ENCODE results near the gene E4F1. TPM values are rescaled to one million over a fixed set of nuclear protein-coding genes. Genes with fewer than 3 reads are reported as not detected.

E4F1 gene
- total RNA-seq, 1 donor from 2014 or later: 12.5 TPM

DNA sequence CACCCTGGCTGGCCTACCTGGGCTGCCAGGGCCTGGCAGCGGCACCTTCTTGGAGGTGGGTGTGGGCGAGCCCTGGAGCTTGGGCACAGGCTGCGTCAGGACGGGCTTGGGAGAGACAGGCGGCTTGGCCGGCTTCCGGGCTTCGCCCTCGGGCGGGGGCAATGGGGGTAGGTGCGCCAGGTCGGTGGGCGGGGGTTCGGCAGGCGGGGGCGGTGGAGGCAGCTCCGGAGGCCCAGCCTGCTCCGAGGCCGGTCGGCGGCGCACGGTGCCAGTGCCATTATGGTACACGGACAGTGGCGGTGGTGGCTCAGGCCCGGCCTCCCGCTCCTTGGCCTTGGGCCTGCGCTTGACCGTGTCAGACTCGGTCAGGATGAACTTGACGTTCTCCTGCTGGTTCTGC, 43.8 kb upstream of the E4F1 start:
- H3K4me3 ChIP-seq (ENCODE audit: low read length in 3 of 3): no peak overlapping the region
- no peak overlapping the region for H3K27ac ChIP-seq (ENCODE audit: low read depth, low read length)
- no peak overlapping the region for H3K9ac ChIP-seq (ENCODE audit: low read depth in 1 of 3, low read length in 3 of 3)
- H3K27me3 ChIP-seq (ENCODE audit: control insufficient read depth in 3 of 3, insufficient read depth in 3 of 3, low read length in 3 of 3): no peaks in the 10 kb centered on the region
- H3K36me3 ChIP-seq (ENCODE audit: control insufficient read depth in 3 of 3, insufficient read depth in 3 of 3, low read length in 3 of 3): peaks cover 22 to 26% (median 23%) of the 10 kb centered on the region in 3 donors
- no peaks in the 10 kb centered on the region for H3K4me1 ChIP-seq (ENCODE audit: control insufficient read depth in 3 of 3, insufficient read depth in 3 of 3, low read length in 3 of 3)
- H3K9me3 ChIP-seq (ENCODE audit: control insufficient read depth in 3 of 3, low read length in 3 of 3): no peaks in the 10 kb centered on the region

- H3K9ac ChIP-seq (ENCODE audit: low read depth in 1 of 3, low read length in 3 of 3): no peak overlapping the region
- H3K27ac ChIP-seq (ENCODE audit: low read depth, low read length): no peak overlapping the region
- H3K4me3 ChIP-seq (ENCODE audit: low read length in 3 of 3): no peak overlapping the region
- peaks cover 13 to 17% (median 15%) of the 10 kb centered on the region in 3 donors for H3K36me3 ChIP-seq (ENCODE audit: control insufficient read depth in 3 of 3, insufficient read depth in 3 of 3, low read length in 3 of 3)
- no peaks in the 10 kb centered on the region for H3K9me3 ChIP-seq (ENCODE audit: control insufficient read depth in 3 of 3, low read length in 3 of 3)
- H3K4me1 ChIP-seq (ENCODE audit: control insufficient read depth in 3 of 3, insufficient read depth in 3 of 3, low read length in 3 of 3): no peaks in the 10 kb centered on the region
- H3K27me3 ChIP-seq (ENCODE audit: control insufficient read depth in 3 of 3, insufficient read depth in 3 of 3, low read length in 3 of 3): no peaks in the 10 kb centered on the region
These were observed 42.9 kb upstream of the E4F1 start for GRCh38 chr16:2180461-2180860.

GRCh38 chr16:2180962-2181923, 42.1 kb upstream of the E4F1 start:
- Histone ChIP-seq H3K4me3 (ENCODE audit: low read length in 3 of 3) (no peak overlapping the region), H3K27ac (ENCODE audit: low read depth, low read length) (no peak overlapping the region), H3K36me3 (ENCODE audit: control insufficient read depth in 3 of 3, insufficient read depth in 3 of 3, low read length in 3 of 3) (peaks cover 6 to 9% (median 7%) of the 10 kb centered on the region in 3 donors), H3K27me3 (ENCODE audit: control insufficient read depth in 3 of 3, insufficient read depth in 3 of 3, low read length in 3 of 3) (no peaks in the 10 kb centered on the region), H3K9ac (ENCODE audit: low read depth in 1 of 3, low read length in 3 of 3) (no peak overlapping the region), H3K9me3 (ENCODE audit: control insufficient read depth in 3 of 3, low read length in 3 of 3) (no peaks in the 10 kb centered on the region), H3K4me1 (ENCODE audit: control insufficient read depth in 3 of 3, insufficient read depth in 3 of 3, low read length in 3 of 3) (no peaks in the 10 kb centered on the region)

DNA sequence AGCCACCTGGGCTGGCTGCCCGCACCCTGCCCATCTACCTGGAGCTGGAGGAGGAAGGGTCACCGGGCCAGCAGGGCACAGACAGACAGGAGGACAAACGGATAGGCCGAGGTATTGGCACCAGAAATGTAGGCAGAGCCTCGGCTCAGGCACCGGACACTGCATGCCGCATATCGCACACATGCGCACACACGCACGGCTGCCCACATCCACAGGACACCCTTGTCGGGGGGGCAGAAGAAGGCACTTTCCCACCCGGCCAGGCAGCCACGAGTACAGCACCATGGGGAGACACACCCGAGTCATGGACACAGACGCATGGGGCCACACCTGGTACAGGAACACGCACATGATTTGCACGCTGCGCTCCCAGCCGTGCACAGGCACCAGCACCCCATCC, 41.4 kb upstream of the E4F1 start:
- Histone ChIP-seq H3K9ac (ENCODE audit: low read depth in 1 of 3, low read length in 3 of 3) (no peak overlapping the region), H3K9me3 (ENCODE audit: control insufficient read depth in 3 of 3, low read length in 3 of 3) (no peaks in the 10 kb centered on the region), H3K4me3 (ENCODE audit: low read length in 3 of 3) (no peak overlapping the region), H3K27ac (ENCODE audit: low read depth, low read length) (no peak overlapping the region), H3K36me3 (ENCODE audit: control insufficient read depth in 3 of 3, insufficient read depth in 3 of 3, low read length in 3 of 3) (peaks cover under 1 to 5% (median 3%) of the 10 kb centered on the region in 3 donors), H3K4me1 (ENCODE audit: control insufficient read depth in 3 of 3, insufficient read depth in 3 of 3, low read length in 3 of 3) (no peaks in the 10 kb centered on the region), H3K27me3 (ENCODE audit: control insufficient read depth in 3 of 3, insufficient read depth in 3 of 3, low read length in 3 of 3) (no peaks in the 10 kb centered on the region)

GRCh38 chr16:2183671-2184070, 39.7 kb upstream of the E4F1 start:
- Histone ChIP-seq H3K27ac (ENCODE audit: low read depth, low read length) (no peak overlapping the region), H3K9ac (ENCODE audit: low read depth in 1 of 3, low read length in 3 of 3) (no peak overlapping the region), H3K4me3 (ENCODE audit: low read length in 3 of 3) (no peak overlapping the region), H3K9me3 (ENCODE audit: control insufficient read depth in 3 of 3, low read length in 3 of 3) (no peaks in the 10 kb centered on the region), H3K4me1 (ENCODE audit: control insufficient read depth in 3 of 3, insufficient read depth in 3 of 3, low read length in 3 of 3) (no peaks in the 10 kb centered on the region), H3K27me3 (ENCODE audit: control insufficient read depth in 3 of 3, insufficient read depth in 3 of 3, low read length in 3 of 3) (no peaks in the 10 kb centered on the region), H3K36me3 (ENCODE audit: control insufficient read depth in 3 of 3, insufficient read depth in 3 of 3, low read length in 3 of 3) (no peaks in the 10 kb centered on the region)

- no peaks in the 10 kb centered on the region for H3K4me1 ChIP-seq (ENCODE audit: control insufficient read depth in 3 of 3, insufficient read depth in 3 of 3, low read length in 3 of 3)
- no peak overlapping the region for H3K27ac ChIP-seq (ENCODE audit: low read depth, low read length)
- H3K4me3 ChIP-seq (ENCODE audit: low read length in 3 of 3): no peak overlapping the region
- no peaks in the 10 kb centered on the region for H3K27me3 ChIP-seq (ENCODE audit: control insufficient read depth in 3 of 3, insufficient read depth in 3 of 3, low read length in 3 of 3)
- H3K36me3 ChIP-seq (ENCODE audit: control insufficient read depth in 3 of 3, insufficient read depth in 3 of 3, low read length in 3 of 3): no peaks in the 10 kb centered on the region
- H3K9ac ChIP-seq (ENCODE audit: low read depth in 1 of 3, low read length in 3 of 3): no peak overlapping the region
- no peaks in the 10 kb centered on the region for H3K9me3 ChIP-seq (ENCODE audit: control insufficient read depth in 3 of 3, low read length in 3 of 3)
These were observed 39.0 kb upstream of the E4F1 start for GRCh38 chr16:2184346-2184745.

- no peak overlapping the region for H3K27ac ChIP-seq (ENCODE audit: low read depth, low read length)
- H3K36me3 ChIP-seq (ENCODE audit: control insufficient read depth in 3 of 3, insufficient read depth in 3 of 3, low read length in 3 of 3): no peaks in the 10 kb centered on the region
- H3K9ac ChIP-seq (ENCODE audit: low read depth in 1 of 3, low read length in 3 of 3): no peak overlapping the region
- no peaks in the 10 kb centered on the region for H3K9me3 ChIP-seq (ENCODE audit: control insufficient read depth in 3 of 3, low read length in 3 of 3)
- H3K27me3 ChIP-seq (ENCODE audit: control insufficient read depth in 3 of 3, insufficient read depth in 3 of 3, low read length in 3 of 3): no peaks in the 10 kb centered on the region
- no peaks in the 10 kb centered on the region for H3K4me1 ChIP-seq (ENCODE audit: control insufficient read depth in 3 of 3, insufficient read depth in 3 of 3, low read length in 3 of 3)
- H3K4me3 ChIP-seq (ENCODE audit: low read length in 3 of 3): no peak overlapping the region
These were observed 38.4 kb upstream of the E4F1 start for GRCh38 chr16:2184962-2185361.

DNA sequence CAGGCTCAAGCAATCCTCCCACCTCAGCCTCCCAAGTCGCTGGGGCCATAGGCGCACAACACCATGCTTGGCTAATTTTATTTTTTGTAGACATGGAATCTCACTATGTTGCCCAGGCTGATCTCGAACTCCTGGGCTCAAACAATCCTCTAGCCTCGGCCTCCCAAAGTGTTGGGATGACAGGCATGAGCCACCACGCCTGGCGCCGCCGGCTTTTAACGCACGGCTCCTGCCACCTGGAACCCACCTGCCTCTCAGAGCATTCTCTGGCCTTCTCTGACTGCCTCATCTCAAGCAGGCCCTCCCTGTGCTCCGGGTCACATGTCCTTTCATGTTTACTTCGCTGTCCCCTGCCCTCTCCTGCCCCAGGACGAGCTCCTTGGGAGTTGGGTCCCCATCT, 37.3 kb upstream of the E4F1 start:
- no peak overlapping the region for H3K9ac ChIP-seq (ENCODE audit: low read depth in 1 of 3, low read length in 3 of 3)
- H3K27me3 ChIP-seq (ENCODE audit: control insufficient read depth in 3 of 3, insufficient read depth in 3 of 3, low read length in 3 of 3): no peaks in the 10 kb centered on the region
- H3K4me1 ChIP-seq (ENCODE audit: control insufficient read depth in 3 of 3, insufficient read depth in 3 of 3, low read length in 3 of 3): no peaks in the 10 kb centered on the region
- H3K9me3 ChIP-seq (ENCODE audit: control insufficient read depth in 3 of 3, low read length in 3 of 3): no peaks in the 10 kb centered on the region
- no peak overlapping the region for H3K4me3 ChIP-seq (ENCODE audit: low read length in 3 of 3)
- H3K36me3 ChIP-seq (ENCODE audit: control insufficient read depth in 3 of 3, insufficient read depth in 3 of 3, low read length in 3 of 3): no peaks in the 10 kb centered on the region
- no peak overlapping the region for H3K27ac ChIP-seq (ENCODE audit: low read depth, low read length)

DNA sequence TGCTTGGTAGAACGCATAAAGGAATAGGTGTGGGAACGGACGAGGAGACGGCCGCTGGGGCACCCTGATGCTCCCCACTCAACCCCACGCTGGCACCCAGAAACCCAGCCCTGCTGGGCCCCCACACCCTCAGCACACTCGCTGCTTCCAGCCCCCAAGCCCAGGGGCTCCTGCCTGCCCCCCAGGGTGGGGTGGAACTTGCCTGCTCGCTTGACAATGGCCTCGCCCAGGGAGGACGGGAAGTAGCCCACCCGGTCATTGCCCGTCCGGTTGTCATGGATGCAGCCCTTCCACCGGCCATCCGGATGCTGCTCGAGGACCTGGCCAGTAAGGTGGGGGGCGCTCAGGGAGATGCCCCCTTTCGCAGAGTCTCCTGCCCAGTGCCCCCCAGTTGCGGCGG, 36.9 kb upstream of the E4F1 start:
- no peak overlapping the region for H3K27ac ChIP-seq (ENCODE audit: low read depth, low read length)
- no peak overlapping the region for H3K9ac ChIP-seq (ENCODE audit: low read depth in 1 of 3, low read length in 3 of 3)
- H3K9me3 ChIP-seq (ENCODE audit: control insufficient read depth in 3 of 3, low read length in 3 of 3): no peaks in the 10 kb centered on the region
- H3K4me1 ChIP-seq (ENCODE audit: control insufficient read depth in 3 of 3, insufficient read depth in 3 of 3, low read length in 3 of 3): no peaks in the 10 kb centered on the region
- no peaks in the 10 kb centered on the region for H3K36me3 ChIP-seq (ENCODE audit: control insufficient read depth in 3 of 3, insufficient read depth in 3 of 3, low read length in 3 of 3)
- H3K4me3 ChIP-seq (ENCODE audit: low read length in 3 of 3): no peak overlapping the region
- no peaks in the 10 kb centered on the region for H3K27me3 ChIP-seq (ENCODE audit: control insufficient read depth in 3 of 3, insufficient read depth in 3 of 3, low read length in 3 of 3)

DNA sequence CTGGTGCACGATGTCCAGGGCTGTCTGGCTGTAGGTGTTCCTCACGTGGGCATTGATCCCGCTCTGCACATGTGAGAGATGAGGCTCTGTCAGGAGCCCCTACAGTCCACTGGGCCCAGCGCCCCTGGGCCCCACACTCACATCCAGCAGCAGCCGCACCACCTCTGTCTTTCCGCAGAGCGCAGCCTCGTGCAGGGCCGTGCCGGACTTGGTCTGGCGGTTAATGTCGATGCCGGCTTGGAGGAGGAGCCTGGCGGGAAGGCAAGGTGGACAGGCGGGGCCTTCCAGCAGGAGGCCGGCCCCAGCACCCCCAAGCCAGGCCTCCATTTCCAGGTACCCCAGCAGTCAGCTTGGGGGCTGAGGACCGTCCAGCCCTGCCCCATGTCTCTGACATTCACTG, 36.2 kb upstream of the E4F1 start:
- Histone ChIP-seq H3K9ac (ENCODE audit: low read depth in 1 of 3, low read length in 3 of 3) (no peak overlapping the region), H3K27me3 (ENCODE audit: control insufficient read depth in 3 of 3, insufficient read depth in 3 of 3, low read length in 3 of 3) (no peaks in the 10 kb centered on the region), H3K4me3 (ENCODE audit: low read length in 3 of 3) (no peak overlapping the region), H3K36me3 (ENCODE audit: control insufficient read depth in 3 of 3, insufficient read depth in 3 of 3, low read length in 3 of 3) (no peaks in the 10 kb centered on the region), H3K27ac (ENCODE audit: low read depth, low read length) (no peak overlapping the region), H3K4me1 (ENCODE audit: control insufficient read depth in 3 of 3, insufficient read depth in 3 of 3, low read length in 3 of 3) (no peaks in the 10 kb centered on the region), H3K9me3 (ENCODE audit: control insufficient read depth in 3 of 3, low read length in 3 of 3) (no peaks in the 10 kb centered on the region)
